T-helper 1 cell treated with Interleukin-12 subunit alpha and Interleukin-12 subunit beta and Interleukin-4 antibody, amounts not matched to agents 30 μg/mL and 1 μg/mL, for 36 hours (primary cell): Measurements from ENCODE around the gene NOX5.
"Not testable (repeated sequence)": the region's sequence is repeated elsewhere in the genome, so short reads cannot be mapped to it uniquely, and the experiment has no call there.

Experiments
- H3K27ac Mint-ChIP-seq: one replicate; pipeline ENCODE4 v1.8.0; 2021; ENCODE audit warnings: mild to moderate bottlenecking, mixed read lengths
- H3K27me3 Mint-ChIP-seq: one replicate; pipeline ENCODE4 v1.8.0; 2021; ENCODE audit warnings: low read depth, mixed read lengths
- H3K36me3 Mint-ChIP-seq: one replicate; pipeline ENCODE4 v1.8.0; 2021; ENCODE audit warnings: low read depth, mixed read lengths
- H3K4me1 Mint-ChIP-seq: one replicate; pipeline ENCODE4 v1.8.0; 2021; ENCODE audit warnings: low read depth, mixed read lengths
- H3K4me3 Mint-ChIP-seq: one replicate; pipeline ENCODE4 v1.8.0; 2021; ENCODE audit warnings: mild to moderate bottlenecking, moderate library complexity, mixed read lengths
- H3K9me3 Mint-ChIP-seq: one replicate; pipeline ENCODE4 v1.8.0; 2021; ENCODE audit warnings: mixed read lengths

NOX5 gene

DNA sequence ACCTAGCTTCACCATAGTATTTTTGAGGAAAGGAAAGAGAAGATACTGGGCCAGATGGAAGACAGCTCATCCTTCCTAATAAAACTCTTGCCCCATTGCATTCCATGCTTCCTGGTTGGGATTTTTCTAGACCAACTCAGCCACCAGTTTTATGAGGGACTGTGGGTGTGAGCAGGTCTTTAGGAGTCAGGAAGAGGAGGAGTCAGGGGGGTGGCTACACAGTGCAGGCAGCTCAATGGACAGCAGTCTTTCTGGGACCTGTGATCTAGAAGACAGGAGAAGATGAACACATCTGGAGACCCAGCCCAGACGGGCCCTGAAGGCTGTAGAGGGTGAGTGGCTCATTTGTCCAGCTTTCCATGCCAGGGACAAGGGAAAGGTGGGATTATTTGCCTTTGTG lies at the start of gene NOX5:
TSS of gene NOX5 (plus strand) at position 242 of the 400 bp plus-strand sequence. CDS start at position 283, 41 bp downstream.
- Mint-ChIP-seq H3K9me3 (peaks cover 4% of the 10 kb centered on the region), H3K4me3 (no peak within 1 kb of the TSS), H3K27ac (no peak within 1 kb of the TSS), H3K27me3 (peaks cover 11% of the 10 kb centered on the region), H3K36me3 (no peaks in the 10 kb centered on the region), H3K4me1 (no peaks in the 10 kb centered on the region)

DNA sequence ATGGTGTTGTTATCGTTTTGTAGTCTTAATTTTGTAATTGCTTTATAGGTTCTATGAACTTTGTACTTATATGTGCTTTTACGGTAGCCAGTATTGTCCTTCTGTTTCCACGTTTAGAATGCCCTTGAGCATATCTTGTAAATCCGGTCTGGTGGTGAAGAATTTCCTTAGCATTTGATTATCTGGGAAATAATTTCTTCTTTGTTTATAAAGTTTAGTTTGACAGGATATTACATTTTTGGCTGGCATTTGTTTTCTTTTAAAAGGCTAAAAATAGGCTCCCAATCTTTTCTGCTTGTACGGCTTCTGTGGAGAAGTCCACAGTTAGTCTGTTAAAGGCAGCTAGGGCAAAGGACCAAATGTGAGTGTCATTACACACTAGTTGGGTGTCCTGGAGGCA lies 47.5 kb upstream of the NOX5 start:
- Mint-ChIP-seq H3K27ac (no peak overlapping the region), H3K27me3 (peaks cover 20% of the 10 kb centered on the region), H3K4me1 (no peaks in the 10 kb centered on the region), H3K9me3 (peaks cover 23% of the 10 kb centered on the region), H3K4me3 (no peak overlapping the region), H3K36me3 (no peaks in the 10 kb centered on the region)

GRCh38 chr15:68967948-68968347 lies 46.5 kb upstream of the NOX5 start:
- H3K36me3 Mint-ChIP-seq, result no peaks in the 10 kb centered on the region
- H3K9me3 Mint-ChIP-seq, result peaks cover 23% of the 10 kb centered on the region
- no peak overlapping the region for H3K4me3 Mint-ChIP-seq
- no peak overlapping the region for H3K27ac Mint-ChIP-seq
- no peaks in the 10 kb centered on the region for H3K4me1 Mint-ChIP-seq
- peaks cover 12% of the 10 kb centered on the region for H3K27me3 Mint-ChIP-seq

- peaks cover 20% of the 10 kb centered on the region for H3K9me3 Mint-ChIP-seq
- H3K36me3 Mint-ChIP-seq, result no peaks in the 10 kb centered on the region
- H3K27me3 Mint-ChIP-seq, result peaks cover 12% of the 10 kb centered on the region
- no peaks in the 10 kb centered on the region for H3K4me1 Mint-ChIP-seq
- H3K27ac Mint-ChIP-seq, result no peak overlapping the region
- no peak overlapping the region for H3K4me3 Mint-ChIP-seq
Observed at GRCh38 chr15:68969298-68969697, 45.2 kb upstream of the NOX5 start.

- H3K36me3 Mint-ChIP-seq, result no peaks in the 10 kb centered on the region
- peaks cover 20% of the 10 kb centered on the region for H3K9me3 Mint-ChIP-seq
- peaks cover 10% of the 10 kb centered on the region for H3K27me3 Mint-ChIP-seq
- no peak overlapping the region for H3K4me3 Mint-ChIP-seq
- H3K27ac Mint-ChIP-seq, result no peak overlapping the region
- no peaks in the 10 kb centered on the region for H3K4me1 Mint-ChIP-seq
Observed at GRCh38 chr15:68972201-68973065, 42.1 kb upstream of the NOX5 start.

GRCh38 chr15:68975651-68976160 lies 38.8 kb upstream of the NOX5 start:
- H3K27ac Mint-ChIP-seq, H3K4me1 Mint-ChIP-seq: not testable (repeated sequence)

DNA sequence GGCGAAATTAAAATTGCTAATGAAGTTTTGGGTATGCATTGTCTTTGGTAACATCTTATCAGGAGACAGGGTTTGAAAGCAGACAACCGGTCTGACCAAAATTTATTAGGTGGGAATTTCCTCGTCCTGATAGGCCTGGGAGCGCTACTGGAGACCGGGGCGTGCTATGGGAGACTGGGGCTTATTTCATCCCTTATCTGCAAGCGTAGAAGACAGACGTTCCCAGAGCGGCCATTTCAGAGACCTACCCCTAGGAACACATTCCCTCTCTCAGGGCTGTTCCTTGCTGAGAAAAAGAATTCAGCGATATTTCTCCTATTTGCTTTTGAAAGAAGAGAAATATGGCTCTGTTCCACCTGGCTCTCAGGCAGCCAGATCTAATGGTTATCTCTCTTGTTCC lies 37.1 kb upstream of the NOX5 start:
- H3K36me3 Mint-ChIP-seq, H3K27ac Mint-ChIP-seq, H3K9me3 Mint-ChIP-seq, H3K27me3 Mint-ChIP-seq, H3K4me1 Mint-ChIP-seq, H3K4me3 Mint-ChIP-seq: not testable (repeated sequence)

More at GRCh38 chr15:68975651-68976160, 38.8 kb upstream of the NOX5 start:
- not testable (repeated sequence) for H3K4me3 Mint-ChIP-seq, H3K36me3 Mint-ChIP-seq, H3K9me3 Mint-ChIP-seq, H3K27me3 Mint-ChIP-seq

DNA sequence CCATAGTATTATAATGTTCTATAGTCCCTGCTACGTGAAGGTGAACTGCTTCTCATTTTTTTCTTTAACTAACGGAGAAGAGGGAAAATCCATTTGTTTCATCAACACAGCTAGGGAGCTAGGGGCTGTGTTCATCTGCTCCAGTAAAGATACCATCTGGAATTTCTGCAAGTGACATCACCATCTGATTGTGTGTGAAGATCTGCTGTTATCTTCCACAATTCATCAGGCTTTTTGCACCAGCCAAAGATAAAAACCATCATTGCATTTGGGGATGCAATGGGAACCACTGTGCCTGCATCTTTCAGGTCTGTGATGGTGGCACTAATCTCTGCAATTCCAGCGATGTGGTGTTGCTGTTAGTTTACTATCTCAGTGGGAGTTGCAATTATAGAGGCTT lies 35.5 kb upstream of the NOX5 start:
- no peaks in the 10 kb centered on the region for H3K4me1 Mint-ChIP-seq
- no peak overlapping the region for H3K27ac Mint-ChIP-seq
- H3K9me3 Mint-ChIP-seq, result peaks cover 7% of the 10 kb centered on the region
- no peak overlapping the region for H3K4me3 Mint-ChIP-seq
- H3K36me3 Mint-ChIP-seq, result no peaks in the 10 kb centered on the region
- H3K27me3 Mint-ChIP-seq, result peaks cover 4% of the 10 kb centered on the region

DNA sequence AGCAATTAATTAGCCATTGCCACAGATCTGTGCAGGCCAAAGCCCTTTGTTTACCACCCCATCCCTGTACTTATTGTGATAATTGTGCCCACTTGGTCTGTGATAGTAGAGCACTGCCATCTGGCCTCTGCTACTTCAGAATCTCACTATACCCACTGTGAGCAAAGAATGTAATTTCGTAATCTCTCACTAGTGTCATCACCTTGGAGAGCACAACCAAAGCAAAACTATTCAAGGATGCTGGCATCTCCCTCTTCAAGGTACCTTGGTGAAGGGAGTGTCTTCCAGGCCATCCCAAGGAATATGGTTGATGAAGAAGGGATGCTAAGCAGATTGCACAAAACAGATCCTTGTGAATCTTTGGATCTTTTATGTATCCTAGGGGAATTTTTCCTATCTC lies 34.7 kb upstream of the NOX5 start:
- Mint-ChIP-seq H3K9me3 (peaks cover 7% of the 10 kb centered on the region), H3K4me3 (no peak overlapping the region), H3K4me1 (no peaks in the 10 kb centered on the region), H3K27ac (no peak overlapping the region), H3K36me3 (no peaks in the 10 kb centered on the region), H3K27me3 (no peaks in the 10 kb centered on the region)

- Mint-ChIP-seq H3K4me1 (no peaks in the 10 kb centered on the region), H3K4me3 (no peak overlapping the region), H3K36me3 (no peaks in the 10 kb centered on the region), H3K27ac (no peak overlapping the region), H3K27me3 (no peaks in the 10 kb centered on the region), H3K9me3 (peaks cover 7% of the 10 kb centered on the region)
Observed at GRCh38 chr15:68980786-68981185, 33.7 kb upstream of the NOX5 start.

DNA sequence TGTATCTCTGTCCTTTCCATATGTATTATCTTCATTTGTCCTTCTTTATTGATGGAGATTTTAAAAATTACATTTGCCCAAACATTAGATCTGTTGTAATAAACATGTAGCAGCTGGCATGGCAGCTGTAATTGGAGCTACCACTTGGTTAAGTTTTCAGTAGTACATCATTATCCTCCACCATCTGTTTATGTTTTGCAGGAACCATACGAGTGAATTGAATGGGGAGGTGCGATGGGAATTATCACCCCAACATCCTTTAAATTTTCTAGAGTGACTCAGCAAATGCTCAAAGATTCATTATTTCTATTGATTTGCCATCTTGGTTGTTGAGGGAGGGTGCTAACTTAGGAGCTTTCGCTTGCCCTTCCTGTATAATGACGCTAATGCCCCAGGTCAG lies 32.6 kb upstream of the NOX5 start:
- Mint-ChIP-seq H3K27ac (no peak overlapping the region), H3K9me3 (peaks cover 3% of the 10 kb centered on the region), H3K36me3 (no peaks in the 10 kb centered on the region), H3K27me3 (no peaks in the 10 kb centered on the region), H3K4me1 (no peaks in the 10 kb centered on the region), H3K4me3 (no peak overlapping the region)

- Mint-ChIP-seq H3K36me3 (no peaks in the 10 kb centered on the region), H3K27me3 (peaks cover 5% of the 10 kb centered on the region), H3K4me3 (no peak overlapping the region), H3K9me3 (no peaks in the 10 kb centered on the region), H3K27ac (no peak overlapping the region), H3K4me1 (no peaks in the 10 kb centered on the region)
Observed at GRCh38 chr15:68982976-68983563, 31.4 kb upstream of the NOX5 start.

DNA sequence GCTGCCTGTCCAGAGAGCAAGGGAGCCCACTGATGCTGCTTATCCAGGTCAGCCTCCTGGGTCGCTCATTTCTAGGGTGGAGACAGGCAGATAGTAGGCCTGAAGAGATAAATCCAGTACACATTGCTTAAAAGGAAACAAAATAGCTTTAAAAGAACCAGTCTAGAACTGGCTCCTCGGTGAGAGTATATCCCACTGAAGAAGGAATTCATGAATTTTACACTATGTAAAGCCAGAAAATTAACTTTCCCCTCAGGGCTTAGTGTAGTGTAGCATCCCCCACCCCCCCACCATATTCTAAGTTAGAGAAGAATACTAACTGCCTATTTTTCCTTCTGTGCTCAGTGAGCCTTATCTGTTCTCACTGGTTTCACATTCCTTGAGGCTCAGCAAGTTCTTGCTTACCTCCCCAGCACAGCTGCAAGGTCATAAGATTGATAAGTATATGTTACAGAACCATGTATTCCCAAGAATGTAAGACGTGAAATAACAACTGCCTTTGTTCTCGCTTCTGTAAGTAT lies 30.5 kb upstream of the NOX5 start:
- H3K36me3 Mint-ChIP-seq, result no peaks in the 10 kb centered on the region
- H3K27ac Mint-ChIP-seq, result no peak overlapping the region
- H3K27me3 Mint-ChIP-seq, result peaks cover 9% of the 10 kb centered on the region
- no peaks in the 10 kb centered on the region for H3K9me3 Mint-ChIP-seq
- no peak overlapping the region for H3K4me3 Mint-ChIP-seq
- H3K4me1 Mint-ChIP-seq, result no peaks in the 10 kb centered on the region

- no peaks in the 10 kb centered on the region for H3K4me1 Mint-ChIP-seq
- no peaks in the 10 kb centered on the region for H3K9me3 Mint-ChIP-seq
- no peak overlapping the region for H3K27ac Mint-ChIP-seq
- H3K27me3 Mint-ChIP-seq, result peaks cover 9% of the 10 kb centered on the region
- H3K36me3 Mint-ChIP-seq, result no peaks in the 10 kb centered on the region
- H3K4me3 Mint-ChIP-seq, result no peak overlapping the region
Observed at GRCh38 chr15:68984586-68984985, 29.9 kb upstream of the NOX5 start.

DNA sequence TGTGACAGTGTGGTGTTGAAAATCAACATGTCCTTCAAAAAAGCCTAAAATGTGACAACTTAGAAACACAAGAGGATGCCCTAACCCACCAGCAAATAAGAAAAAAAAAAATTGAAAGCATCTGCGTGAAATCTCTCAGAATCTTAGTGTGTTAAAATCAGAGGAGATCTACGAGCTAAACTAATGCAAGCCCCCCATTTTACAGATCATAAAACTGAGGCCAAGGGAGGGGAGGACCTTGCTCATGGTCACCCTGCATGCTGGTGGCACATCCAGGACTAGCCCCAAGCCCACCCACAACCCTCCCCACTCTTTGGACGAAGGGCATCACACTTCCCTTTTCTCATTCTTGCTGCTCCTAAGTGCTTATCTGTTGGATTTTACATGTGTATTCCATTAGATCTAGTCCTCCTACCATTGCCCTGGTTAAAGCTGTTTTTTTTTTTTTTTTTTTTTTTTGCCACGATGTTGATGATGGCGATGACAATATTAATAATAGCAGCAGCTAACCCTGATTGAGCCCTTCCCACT lies 29.1 kb upstream of the NOX5 start:
- Mint-ChIP-seq H3K4me1 (no peaks in the 10 kb centered on the region), H3K4me3 (no peak overlapping the region), H3K36me3 (no peaks in the 10 kb centered on the region), H3K9me3 (no peaks in the 10 kb centered on the region), H3K27me3 (peaks cover 9% of the 10 kb centered on the region), H3K27ac (no peak overlapping the region)
